ENCODE results near the gene USF2.

Gene USF2

DNA sequence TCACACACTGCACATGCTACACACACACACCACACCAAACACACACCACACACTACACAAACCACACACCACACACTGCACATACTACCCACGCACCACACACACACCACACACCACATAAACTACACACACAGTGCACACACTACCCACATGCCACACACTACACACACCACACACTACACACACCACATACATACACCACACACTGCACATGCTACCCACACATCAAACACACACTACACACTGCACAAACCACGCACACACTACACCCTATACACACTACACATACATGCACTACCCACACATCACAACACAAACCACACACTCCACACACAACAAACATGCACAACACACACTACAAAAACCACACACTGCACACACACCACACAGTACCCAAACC is 29.2 kb downstream of the USF2 start:
- H3K4me3 ChIP-seq (ENCODE audit: low read depth, low read length), result no peak overlapping the region
- in situ Hi-C loops (cut with HindIII; ENCODE audit: low pct_ligation_motif_present, low sequenced_read_pairs), result no loop called here
- no peaks in the 10 kb centered on the region for H3K36me3 ChIP-seq (replicated peaks)
- DNase-seq, result no peak
- TF ChIP-seq, protein P1, sequence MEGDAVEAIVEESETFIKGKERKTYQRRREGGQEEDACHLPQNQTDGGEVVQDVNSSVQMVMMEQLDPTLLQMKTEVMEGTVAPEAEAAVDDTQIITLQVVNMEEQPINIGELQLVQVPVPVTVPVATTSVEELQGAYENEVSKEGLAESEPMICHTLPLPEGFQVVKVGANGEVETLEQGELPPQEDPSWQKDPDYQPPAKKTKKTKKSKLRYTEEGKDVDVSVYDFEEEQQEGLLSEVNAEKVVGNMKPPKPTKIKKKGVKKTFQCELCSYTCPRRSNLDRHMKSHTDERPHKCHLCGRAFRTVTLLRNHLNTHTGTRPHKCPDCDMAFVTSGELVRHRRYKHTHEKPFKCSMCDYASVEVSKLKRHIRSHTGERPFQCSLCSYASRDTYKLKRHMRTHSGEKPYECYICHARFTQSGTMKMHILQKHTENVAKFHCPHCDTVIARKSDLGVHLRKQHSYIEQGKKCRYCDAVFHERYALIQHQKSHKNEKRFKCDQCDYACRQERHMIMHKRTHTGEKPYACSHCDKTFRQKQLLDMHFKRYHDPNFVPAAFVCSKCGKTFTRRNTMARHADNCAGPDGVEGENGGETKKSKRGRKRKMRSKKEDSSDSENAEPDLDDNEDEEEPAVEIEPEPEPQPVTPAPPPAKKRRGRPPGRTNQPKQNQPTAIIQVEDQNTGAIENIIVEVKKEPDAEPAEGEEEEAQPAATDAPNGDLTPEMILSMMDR (IDR thresholded peaks at IDR 0.05; ENCODE audit: low read depth, low read length, missing control alignments), result no peak
- no peak overlapping the region for H3K27ac ChIP-seq
- peaks cover 5% of the 10 kb centered on the region for H3K27me3 ChIP-seq (replicated peaks)

DNA sequence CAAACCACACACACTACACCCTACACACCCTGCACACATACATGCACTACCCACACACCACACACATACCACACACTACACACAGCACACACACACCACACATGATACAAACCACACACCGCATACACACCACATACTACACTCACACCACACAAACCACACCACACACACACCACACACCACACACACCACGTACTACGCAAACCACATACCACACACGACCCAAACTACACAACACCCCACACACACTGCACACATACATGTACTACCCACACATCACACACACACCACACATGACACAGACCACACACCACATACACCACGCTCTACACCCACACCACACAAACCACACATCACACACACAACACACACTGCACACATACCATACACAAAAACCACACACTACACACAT is 29.8 kb downstream of the USF2 start:
- TF ChIP-seq, protein P1 (IDR thresholded peaks at IDR 0.05; ENCODE audit: low read depth, low read length, missing control alignments), result no peak
- in situ Hi-C loops (cut with HindIII; ENCODE audit: low pct_ligation_motif_present, low sequenced_read_pairs), result no loop called here

DNA sequence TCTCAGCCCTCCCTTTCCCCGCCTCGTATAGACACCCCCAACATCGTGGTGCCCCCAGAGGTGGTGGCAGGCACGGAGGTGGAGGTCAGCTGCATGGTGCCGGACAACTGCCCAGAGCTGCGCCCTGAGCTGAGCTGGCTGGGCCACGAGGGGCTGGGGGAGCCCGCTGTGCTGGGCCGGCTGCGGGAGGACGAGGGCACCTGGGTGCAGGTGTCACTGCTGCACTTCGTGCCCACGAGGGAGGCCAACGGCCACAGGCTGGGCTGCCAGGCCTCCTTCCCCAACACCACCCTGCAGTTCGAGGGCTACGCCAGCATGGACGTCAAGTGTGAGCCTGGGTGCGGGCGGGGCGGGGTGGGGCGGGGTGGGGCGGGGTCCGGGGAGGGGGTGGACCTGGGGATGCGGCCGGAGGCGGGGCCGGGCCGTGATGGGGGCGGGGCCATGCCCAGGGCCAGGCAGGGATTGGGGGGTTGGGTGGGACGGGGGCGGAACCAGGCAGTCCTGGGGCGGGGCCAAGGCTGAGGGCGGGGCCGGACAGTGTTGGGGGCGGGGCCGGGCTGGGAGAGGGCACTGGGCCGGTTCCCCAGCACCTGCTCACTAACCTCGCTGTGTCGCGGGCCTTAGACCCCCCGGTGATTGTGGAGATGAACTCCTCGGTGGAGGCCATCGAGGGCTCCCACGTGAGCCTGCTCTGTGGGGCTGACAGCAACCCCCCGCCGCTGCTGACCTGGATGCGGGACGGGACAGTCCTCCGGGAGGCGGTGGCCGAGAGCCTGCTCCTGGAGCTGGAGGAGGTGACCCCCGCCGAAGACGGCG is 31.0 kb downstream of the USF2 start:
- Histone ChIP-seq H3K27ac (no peak overlapping the region), H3K27me3 (replicated peaks) (no peaks in the 10 kb centered on the region), H3K36me3 (replicated peaks) (no peaks in the 10 kb centered on the region), H3K4me3 (ENCODE audit: low read depth, low read length) (no peak overlapping the region)
- DNase-seq, result no peak
- in situ Hi-C loops (cut with HindIII; ENCODE audit: low pct_ligation_motif_present, low sequenced_read_pairs), result no loop called here
- TF ChIP-seq, protein P1 (IDR thresholded peaks at IDR 0.05; ENCODE audit: low read depth, low read length, missing control alignments), result no peak

More for the DNA sequence above, 29.8 kb downstream of the USF2 start:
- Histone ChIP-seq H3K27ac (no peak overlapping the region), H3K4me3 (ENCODE audit: low read depth, low read length) (no peak overlapping the region), H3K27me3 (replicated peaks) (peaks cover under 1% of the 10 kb centered on the region), H3K36me3 (replicated peaks) (no peaks in the 10 kb centered on the region)
- DNase-seq, result no peak

DNA sequence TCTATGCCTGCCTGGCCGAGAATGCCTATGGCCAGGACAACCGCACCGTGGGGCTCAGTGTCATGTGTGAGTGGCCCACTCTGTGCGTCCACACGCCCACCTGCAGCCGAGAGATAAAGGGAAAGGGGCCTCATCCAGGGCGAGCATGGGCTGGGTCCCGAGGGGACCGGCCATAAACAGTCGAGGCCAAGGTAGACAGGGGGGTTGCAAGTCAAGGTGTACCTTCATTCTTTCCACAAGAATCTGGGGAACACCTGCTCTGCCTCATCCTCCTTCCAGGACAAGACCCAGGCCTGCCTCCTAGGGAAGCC is 31.5 kb downstream of the USF2 start:
- no peak for DNase-seq
- TF ChIP-seq, protein P1 (IDR thresholded peaks at IDR 0.05; ENCODE audit: low read depth, low read length, missing control alignments), result no peak
- Histone ChIP-seq H3K27ac (no peak overlapping the region), H3K27me3 (replicated peaks) (no peaks in the 10 kb centered on the region), H3K36me3 (replicated peaks) (no peaks in the 10 kb centered on the region), H3K4me3 (ENCODE audit: low read depth, low read length) (no peak overlapping the region)
- in situ Hi-C loops (cut with HindIII; ENCODE audit: low pct_ligation_motif_present, low sequenced_read_pairs), result no loop called here

DNA sequence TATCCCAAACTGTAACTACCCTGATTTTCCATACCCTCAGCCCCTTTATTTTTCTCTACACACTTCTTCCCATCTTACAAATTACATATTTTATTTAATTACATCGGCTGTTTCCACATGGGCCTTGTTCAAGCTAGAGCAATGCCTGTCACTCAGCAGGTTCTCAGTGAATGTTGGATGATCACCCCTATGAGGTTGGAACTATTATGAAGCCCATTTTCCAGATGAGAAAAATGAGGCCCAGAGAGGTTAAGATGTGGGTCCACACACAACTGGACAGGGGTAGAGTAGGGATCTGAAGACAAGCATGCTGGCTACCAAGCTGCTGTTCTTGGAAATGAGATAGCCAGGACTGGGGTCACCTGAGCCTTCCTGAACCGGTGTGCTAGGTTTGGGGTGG is 33.2 kb downstream of the USF2 start:
- no peak overlapping the region for H3K4me3 ChIP-seq (ENCODE audit: low read depth, low read length)
- no peak for DNase-seq
- no peak overlapping the region for H3K27ac ChIP-seq
- TF ChIP-seq, protein P1 (IDR thresholded peaks at IDR 0.05; ENCODE audit: low read depth, low read length, missing control alignments), result no peak
- H3K27me3 ChIP-seq (replicated peaks), result no peaks in the 10 kb centered on the region
- in situ Hi-C loops (cut with HindIII; ENCODE audit: low pct_ligation_motif_present, low sequenced_read_pairs), result no loop called here
- H3K36me3 ChIP-seq (replicated peaks), result no peaks in the 10 kb centered on the region

DNA sequence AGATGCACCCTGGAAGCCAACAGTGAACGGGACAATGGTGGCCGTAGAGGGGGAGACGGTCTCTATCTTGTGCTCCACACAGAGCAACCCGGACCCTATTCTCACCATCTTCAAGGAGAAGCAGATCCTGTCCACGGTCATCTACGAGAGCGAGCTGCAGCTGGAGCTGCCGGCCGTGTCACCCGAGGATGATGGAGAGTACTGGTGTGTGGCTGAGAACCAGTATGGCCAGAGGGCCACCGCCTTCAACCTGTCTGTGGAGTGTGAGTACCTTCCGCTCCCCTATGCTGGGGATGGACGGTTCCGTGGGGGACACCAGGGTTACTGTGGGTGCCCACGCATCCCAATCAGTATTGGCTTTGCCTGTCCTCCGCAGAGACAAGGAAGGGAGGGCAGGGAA is 33.7 kb downstream of the USF2 start:
- Histone ChIP-seq H3K27me3 (replicated peaks) (no peaks in the 10 kb centered on the region), H3K27ac (no peak overlapping the region), H3K36me3 (replicated peaks) (no peaks in the 10 kb centered on the region), H3K4me3 (ENCODE audit: low read depth, low read length) (no peak overlapping the region)
- TF ChIP-seq, protein P1 (IDR thresholded peaks at IDR 0.05; ENCODE audit: low read depth, low read length, missing control alignments), result no peak
- no peak for DNase-seq
- in situ Hi-C loops (cut with HindIII; ENCODE audit: low pct_ligation_motif_present, low sequenced_read_pairs), result no loop called here

All from brain microvascular endothelial cell (primary cell).